Endothelial cell of umbilical vein (primary cell): ENCODE results near the gene EMX1. TPM values are rescaled to one million over a fixed set of nuclear protein-coding genes. Genes with fewer than 3 reads are reported as not detected.

Experiments used
- BruUV-seq: library from RNA; stranded (reverse); fragments of 400-500 nt; replicated peaks from 2 replicates; lab custom pipeline; 2021; lab: Mats Ljungman, UMichigan
- CTCF ChIA-PET: fragments of 300-600, 350-600 bp; sonication (Branson Sonifier 250); formaldehyde crosslinking; loops from one replicate; lab custom pipeline; 2021; ENCODE audit warnings: antibody characterized with exemption, inconsistent platforms; lab: Charles Lee
- POLR2A ChIA-PET: fragments of 300-600, 350-600 bp; sonication (Branson Sonifier 250); formaldehyde crosslinking; loops from one replicate; lab custom pipeline; 2021; ENCODE audit warnings: antibody characterized with exemption, inconsistent platforms; lab: Charles Lee
- DNase-seq: peaks from one replicate; pipeline ENCODE4 v3.0.0-alpha.2; 2011; ENCODE audit warnings: low read depth, low spot score
- FAIRE-seq: peaks from 2 replicates; lab custom pipeline; 2011; peaks lifted over from hg19 to GRCh38; lab: Jason Lieb, UNC
- H2AFZ ChIP-seq: 2 replicates; pipeline ENCODE4 v1.6.0; 2012; ENCODE audit warnings: low read depth, low read length, control low read depth, inconsistent platforms
- H3K27ac ChIP-seq: 2 replicates; pipeline ENCODE4 v1.5.1; 2011; ENCODE audit warnings: low read depth, mild to moderate bottlenecking, control low read depth, low read length, moderate library complexity; ENCODE audit not compliant: insufficient read depth
- H3K27me3 ChIP-seq, 2 experiments: 2 replicates each; pipeline versions ENCODE4 v1.6.0 to v1.6.1; 2011; ENCODE audit warnings: low read length in 2 of 2, mixed read lengths in 1 of 2; ENCODE audit not compliant: control insufficient read depth in 2 of 2, insufficient read depth in 2 of 2
- H3K36me3 ChIP-seq, 2 experiments: 2 replicates in 1 of 2; 3 replicates in 1 of 2; pipeline ENCODE4 v1.5.1; 2011; ENCODE audit warnings: low read length in 2 of 2, mild to moderate bottlenecking in 1 of 2, moderate library complexity in 1 of 2; ENCODE audit not compliant: control insufficient read depth in 2 of 2, insufficient read depth in 2 of 2; ENCODE audit errors: extremely low read depth in 1 of 2
- H3K4me1 ChIP-seq: 3 replicates; pipeline ENCODE4 v1.5.1; 2011; ENCODE audit warnings: mild to moderate bottlenecking, low read length; ENCODE audit not compliant: control insufficient read depth, insufficient read depth; ENCODE audit errors: extremely low read depth
- H3K4me2 ChIP-seq: 2 replicates; pipeline ENCODE4 v1.6.1; 2011; ENCODE audit warnings: low read length, control low read depth, mixed read lengths; ENCODE audit not compliant: insufficient read depth
- H3K4me3 ChIP-seq, 3 experiments: fragments of 200-600 bp in 1 of 3; sonication (generic), shearing (Covaris generic) in 1 of 3; replicated peaks in 1 of 3; 2 replicates each; pipeline ENCODE4 v1.5.1; 2011 to 2016; ENCODE audit warnings: control low read depth in 3 of 3, low read length in 3 of 3, mild to moderate bottlenecking in 2 of 3, inconsistent platforms in 1 of 3, low read depth in 1 of 3, moderate library complexity in 1 of 3; ENCODE audit not compliant: insufficient read depth in 1 of 3
- H3K79me2 ChIP-seq: 2 replicates; pipeline ENCODE4 v1.6.0; 2012; ENCODE audit warnings: low read length, inconsistent platforms; ENCODE audit not compliant: control insufficient read depth, insufficient read depth
- H3K9ac ChIP-seq: replicated peaks from 2 replicates; pipeline ENCODE3; 2011; ENCODE audit warnings: low read length, control low read depth; ENCODE audit not compliant: insufficient read depth; ENCODE audit errors: extremely low read depth
- H3K9me1 ChIP-seq: replicated peaks from 3 replicates; pipeline ENCODE4 v1.6.0; 2011; ENCODE audit warnings: mild to moderate bottlenecking, low read length; ENCODE audit not compliant: control insufficient read depth, insufficient read depth; ENCODE audit errors: extremely low read depth
- H3K9me3 ChIP-seq: replicated peaks from 2 replicates; pipeline ENCODE4 v1.5.1; 2012; ENCODE audit warnings: low read length, inconsistent platforms; ENCODE audit not compliant: control insufficient read depth, insufficient read depth
- H4K20me1 ChIP-seq: replicated peaks from 2 replicates; pipeline ENCODE3; 2011; ENCODE audit warnings: mild to moderate bottlenecking, low read length; ENCODE audit not compliant: control insufficient read depth, insufficient read depth; ENCODE audit errors: extremely low read depth
- EZH2 ChIP-seq: IDR thresholded peaks from 2 replicates; pipeline ENCODE4 v1.6.1; 2012; ENCODE audit warnings: borderline replicate concordance, low read depth, mild to moderate bottlenecking, moderate library complexity, low read length, inconsistent platforms; ENCODE audit not compliant: severe bottlenecking
- FOS ChIP-seq: IDR thresholded peaks from 2 replicates; pipeline ENCODE4 v1.6.1; 2011; ENCODE audit warnings: mild to moderate bottlenecking, low read length, moderate library complexity, borderline replicate concordance; ENCODE audit not compliant: insufficient read depth
- GATA2 ChIP-seq: IDR thresholded peaks from 2 replicates; pipeline ENCODE4 v1.7.0; 2011; ENCODE audit warnings: low read depth, mild to moderate bottlenecking, moderate library complexity, mixed read lengths, low read length; ENCODE audit not compliant: insufficient read length, insufficient read depth
- JUN ChIP-seq: IDR thresholded peaks from 2 replicates; pipeline ENCODE4 v1.6.1; 2011; ENCODE audit warnings: borderline replicate concordance, low read depth; ENCODE audit not compliant: insufficient read length, insufficient read depth
- POLR2A ChIP-seq: IDR thresholded peaks from 2 replicates; pipeline ENCODE4 v1.6.1; 2012; ENCODE audit warnings: low read depth, mild to moderate bottlenecking, control low read depth, low read length
- POLR2AphosphoS5 ChIP-seq: IDR thresholded peaks from 2 replicates; pipeline ENCODE4 v1.6.1; 2012; ENCODE audit warnings: low read depth, mild to moderate bottlenecking, control low read depth, low read length, moderate library complexity; ENCODE audit not compliant: insufficient read depth
- dilution Hi-C: fragments of 300-500 bp; cut with MboI; formaldehyde crosslinking; loops from one replicate; pipeline ENCODE4 v1.15.0; 2019; ENCODE audit warnings: low sequenced_read_pairs; ENCODE audit not compliant: extremely low pct_ligation_motif_present
- intact Hi-C: fragments of 100-400 bp; cut with micrococcal nuclease; formaldehyde crosslinking; loops from one replicate; pipeline ENCODE4 v1.10.0; 2022
- polyA plus RNA-seq, 4 experiments: library from polyadenylated mRNA; depleted of rRNA in 3 of 4; stranded (reverse) in 3 of 4; unstranded in 1 of 4; fragments of >200 nt; gene quantifications; 2 replicates each; pipeline versions ENCODE4 v1.2.1 to v1.2.3, GENCODE V29; 2011 to 2012; ENCODE audit warnings: missing spikeins in 1 of 4
- total RNA-seq: library from RNA; stranded (reverse); gene quantifications from 2 replicates; pipeline ENCODE4 v1.2.3, GENCODE V29; 2021
- TF ChIP-seq, protein P1 (sequence below): IDR thresholded peaks from 2 replicates; pipeline ENCODE4 v1.6.1; 2011; ENCODE audit not compliant: insufficient read depth, insufficient read length
- TF ChIP-seq, protein P2 (sequence below), 2 donors: IDR thresholded peaks; 1 replicate in 1 of 2; 2 replicates in 1 of 2; pipeline ENCODE4 v1.5.1; 2011; ENCODE audit warnings: low read length in 2 of 2, mild to moderate bottlenecking in 2 of 2, moderate library complexity in 2 of 2, control low read depth in 1 of 2, inconsistent platforms in 1 of 2, low read depth in 1 of 2; ENCODE audit not compliant: insufficient read depth in 1 of 2; ENCODE audit errors: extremely low read depth in 1 of 2

EMX1 gene
- total and polyA plus RNA-seq, 2 donors (not counting 3 experiments of a cell fraction or from before 2014, with no cell fraction given), result not detected

DNA sequence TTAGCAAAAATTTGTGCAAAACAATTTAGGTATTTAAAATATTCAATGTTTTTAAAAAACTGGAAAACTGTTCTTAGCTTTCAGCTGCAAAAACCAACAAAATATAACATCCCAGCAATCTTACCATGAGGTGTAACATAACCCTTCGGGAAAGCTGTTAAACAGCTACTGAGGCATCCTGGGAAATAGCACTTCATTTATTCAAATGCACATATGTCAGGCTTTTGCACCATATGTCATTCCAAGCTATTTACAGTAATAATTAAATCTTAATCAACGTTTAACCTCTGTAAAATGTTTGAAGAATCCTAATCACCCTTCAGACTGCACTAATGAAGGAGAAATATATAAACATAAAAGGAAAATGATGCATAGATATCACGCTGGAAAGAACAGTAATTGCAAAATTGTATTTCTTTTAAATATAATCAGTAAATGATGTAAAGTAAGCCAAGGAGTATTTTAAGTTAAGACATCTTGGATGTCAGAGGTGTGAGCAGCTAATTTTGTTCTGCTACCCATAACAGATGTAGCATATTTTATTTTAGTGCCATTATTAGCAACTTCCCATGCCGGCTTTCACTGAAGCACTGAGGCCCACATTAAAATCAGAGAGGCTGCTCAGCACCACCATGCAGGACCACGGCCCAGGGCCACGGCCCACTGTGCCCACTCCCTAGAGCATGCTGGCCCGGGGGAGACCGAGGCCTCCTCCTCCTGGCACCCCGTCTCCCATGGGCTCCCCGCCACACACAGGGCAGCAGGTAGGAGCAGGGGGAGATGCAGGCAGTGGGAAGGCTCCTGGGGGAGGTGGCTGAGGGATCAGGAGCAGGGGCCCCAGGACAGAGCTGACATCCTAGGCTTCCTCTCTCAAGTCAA lies 30.9 kb downstream of the EMX1 start:
- H3K9me3 ChIP-seq, result no peaks in the 10 kb centered on the region
- no peaks in the 10 kb centered on the region for H3K79me2 ChIP-seq
- H3K4me1 ChIP-seq, result no peaks in the 10 kb centered on the region
- ChIA-PET POLR2A (no interaction called here), CTCF (interaction anchor here (1.3 to 1.7 kb wide), 2 partner anchors 55 to 229 kb away, joined by 3 to 4 read pairs; no protein-coding TSS in a partner anchor)
- dilution Hi-C loops (no loop called here), intact Hi-C loops (no loop called here)
- H3K4me3 ChIP-seq, result no peak overlapping the region
- no peak overlapping the region for H3K27ac ChIP-seq
- H2AFZ ChIP-seq, result no peak overlapping the region
- no peaks in the 10 kb centered on the region for H3K36me3 ChIP-seq
- no peak overlapping the region for H3K9ac ChIP-seq
- TF ChIP-seq GATA2 (no peak), FOS (no peak)
- TF ChIP-seq, protein P1, sequence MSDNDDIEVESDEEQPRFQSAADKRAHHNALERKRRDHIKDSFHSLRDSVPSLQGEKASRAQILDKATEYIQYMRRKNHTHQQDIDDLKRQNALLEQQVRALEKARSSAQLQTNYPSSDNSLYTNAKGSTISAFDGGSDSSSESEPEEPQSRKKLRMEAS, result no peak
- H4K20me1 ChIP-seq, result no peaks in the 10 kb centered on the region
- H3K9me1 ChIP-seq, result no peaks in the 10 kb centered on the region
- no peaks in the 10 kb centered on the region for H3K27me3 ChIP-seq
- DNase-seq, result no peak
- BruUV-seq, result no TSS peak
- no peak for FAIRE-seq
- H3K4me2 ChIP-seq, result no peak overlapping the region

DNA sequence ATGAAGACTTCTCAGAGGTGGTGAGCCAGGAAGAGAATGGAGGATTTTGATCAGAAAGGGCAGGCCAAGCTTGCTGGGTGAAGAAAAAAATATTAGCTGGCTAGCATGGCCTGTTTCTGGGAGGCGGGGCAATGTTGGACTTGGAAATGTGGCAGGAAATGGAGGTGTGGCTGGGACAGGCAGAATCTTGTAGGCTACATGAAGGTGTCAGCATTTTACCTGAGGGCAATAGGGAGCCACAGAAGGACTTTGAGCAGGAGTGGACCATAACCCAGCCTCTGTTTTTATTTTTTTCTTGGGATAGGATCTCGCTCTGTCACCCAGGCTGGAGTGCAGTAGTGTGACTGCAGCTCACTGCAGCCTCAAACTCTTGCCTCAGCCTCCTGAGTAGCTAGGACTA lies 31.7 kb downstream of the EMX1 start:
- no TSS peak for BruUV-seq
- Histone ChIP-seq H4K20me1 (no peaks in the 10 kb centered on the region), H2AFZ (no peak overlapping the region), H3K79me2 (no peaks in the 10 kb centered on the region), H3K27ac (no peak overlapping the region), H3K9me1 (no peaks in the 10 kb centered on the region), H3K9ac (no peak overlapping the region), H3K9me3 (no peaks in the 10 kb centered on the region), H3K36me3 (no peaks in the 10 kb centered on the region), H3K4me2 (no peak overlapping the region), H3K27me3 (no peaks in the 10 kb centered on the region), H3K4me1 (no peaks in the 10 kb centered on the region), H3K4me3 (no peak overlapping the region)
- CTCF ChIA-PET, result interaction anchor here (1.7 kb wide), 1 partner anchor 228 kb away, joined by 4 read pairs; no protein-coding TSS in a partner anchor
- POLR2A ChIA-PET, result no interaction called here
- FAIRE-seq (no peak), DNase-seq (no peak)
- no peak for TF ChIP-seq JUN
- TF ChIP-seq FOS, result no peak
- TF ChIP-seq POLR2A, result no peak
- TF ChIP-seq GATA2, result no peak
- TF ChIP-seq POLR2AphosphoS5, result no peak
- TF ChIP-seq, protein P2, sequence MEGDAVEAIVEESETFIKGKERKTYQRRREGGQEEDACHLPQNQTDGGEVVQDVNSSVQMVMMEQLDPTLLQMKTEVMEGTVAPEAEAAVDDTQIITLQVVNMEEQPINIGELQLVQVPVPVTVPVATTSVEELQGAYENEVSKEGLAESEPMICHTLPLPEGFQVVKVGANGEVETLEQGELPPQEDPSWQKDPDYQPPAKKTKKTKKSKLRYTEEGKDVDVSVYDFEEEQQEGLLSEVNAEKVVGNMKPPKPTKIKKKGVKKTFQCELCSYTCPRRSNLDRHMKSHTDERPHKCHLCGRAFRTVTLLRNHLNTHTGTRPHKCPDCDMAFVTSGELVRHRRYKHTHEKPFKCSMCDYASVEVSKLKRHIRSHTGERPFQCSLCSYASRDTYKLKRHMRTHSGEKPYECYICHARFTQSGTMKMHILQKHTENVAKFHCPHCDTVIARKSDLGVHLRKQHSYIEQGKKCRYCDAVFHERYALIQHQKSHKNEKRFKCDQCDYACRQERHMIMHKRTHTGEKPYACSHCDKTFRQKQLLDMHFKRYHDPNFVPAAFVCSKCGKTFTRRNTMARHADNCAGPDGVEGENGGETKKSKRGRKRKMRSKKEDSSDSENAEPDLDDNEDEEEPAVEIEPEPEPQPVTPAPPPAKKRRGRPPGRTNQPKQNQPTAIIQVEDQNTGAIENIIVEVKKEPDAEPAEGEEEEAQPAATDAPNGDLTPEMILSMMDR (IDR thresholded peaks at IDR 0.05; ENCODE audit: extremely low read depth in 1 of 2, insufficient read depth in 1 of 2, low read depth in 1 of 2, low read length in 2 of 2), result no peak
- TF ChIP-seq, protein P1, result no peak
- TF ChIP-seq EZH2, result no peak
- dilution Hi-C loops (no loop called here), intact Hi-C loops (no loop called here)
